ENCODE data around the gene VCAN.
A peak's percentile ranks its signal among the peaks of the same experiment; 100 is the strongest.

The VCAN gene

DNA sequence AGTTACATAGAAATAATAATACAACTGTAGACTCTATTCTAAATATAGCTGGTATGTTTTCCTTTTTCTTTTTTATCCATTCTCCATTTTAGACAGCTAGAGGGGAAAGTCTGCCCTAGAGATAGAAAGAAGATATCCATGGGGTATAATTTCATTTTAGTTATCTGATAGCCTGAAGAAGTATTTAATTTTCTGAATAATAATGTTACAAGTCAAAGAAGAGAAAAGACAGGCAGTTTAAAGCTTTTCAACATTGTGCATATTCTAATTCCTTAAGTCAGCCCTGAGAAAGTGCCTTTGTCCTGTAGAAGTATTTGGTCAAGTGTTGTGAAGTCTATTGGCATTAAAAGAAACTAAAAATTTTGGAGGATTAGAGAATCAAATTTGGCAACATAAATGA is 2.5 kb upstream of the VCAN start:
- DNase-seq, result no peak

DNA sequence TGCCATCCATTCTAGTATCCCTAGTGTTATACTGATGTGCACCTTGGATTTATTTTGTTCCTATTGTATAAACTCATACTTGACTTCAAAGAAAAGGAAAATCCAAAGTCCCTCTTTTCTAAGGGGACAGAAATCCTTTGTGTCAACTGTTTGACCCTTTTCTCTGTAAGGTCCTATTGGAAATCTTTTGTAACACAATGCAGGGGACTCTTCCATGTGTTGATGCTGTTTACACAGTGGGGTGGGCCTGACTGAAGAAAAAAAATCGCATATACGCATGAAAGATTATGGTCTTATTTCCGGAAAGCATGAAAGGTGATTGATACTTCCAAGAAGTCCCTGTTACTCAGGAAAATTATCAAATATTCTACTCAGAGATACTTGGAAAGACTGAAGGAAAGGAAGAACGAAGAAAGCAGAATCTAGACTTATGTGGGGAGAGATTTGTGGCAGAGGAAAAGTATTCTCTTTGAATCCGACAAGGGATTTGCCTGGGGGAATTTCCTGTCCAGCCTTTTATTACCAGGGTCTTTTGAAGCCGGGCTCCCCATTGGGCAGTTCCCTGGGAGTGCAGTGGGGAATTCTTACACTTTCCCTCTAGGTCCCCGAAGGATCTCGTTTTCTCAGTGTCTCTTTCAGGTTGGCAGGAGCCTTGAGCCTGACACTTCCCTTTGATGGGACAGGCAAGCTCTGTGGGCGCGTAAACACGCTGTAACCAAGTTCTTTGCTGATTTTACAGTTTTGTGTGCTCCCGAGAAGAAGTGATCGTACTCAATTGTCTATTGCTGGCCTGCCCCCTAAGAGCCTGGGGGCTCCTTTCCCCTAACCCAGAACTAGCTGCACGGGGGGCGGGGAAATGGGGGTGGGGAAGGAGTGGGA is 779 bp upstream of the VCAN start:
- DNase-seq, result no peak

GRCh38 chr5:83472213-83472507 is 616 bp downstream of the VCAN start:
- DNase-seq, result no peak

- no peak for DNase-seq
These were observed 1.2 kb downstream of the VCAN start for GRCh38 chr5:83472508-83473345.

- peak; percentile 37 for DNase-seq
These were observed 2.0 kb downstream of the VCAN start for GRCh38 chr5:83473346-83474160.

DNA sequence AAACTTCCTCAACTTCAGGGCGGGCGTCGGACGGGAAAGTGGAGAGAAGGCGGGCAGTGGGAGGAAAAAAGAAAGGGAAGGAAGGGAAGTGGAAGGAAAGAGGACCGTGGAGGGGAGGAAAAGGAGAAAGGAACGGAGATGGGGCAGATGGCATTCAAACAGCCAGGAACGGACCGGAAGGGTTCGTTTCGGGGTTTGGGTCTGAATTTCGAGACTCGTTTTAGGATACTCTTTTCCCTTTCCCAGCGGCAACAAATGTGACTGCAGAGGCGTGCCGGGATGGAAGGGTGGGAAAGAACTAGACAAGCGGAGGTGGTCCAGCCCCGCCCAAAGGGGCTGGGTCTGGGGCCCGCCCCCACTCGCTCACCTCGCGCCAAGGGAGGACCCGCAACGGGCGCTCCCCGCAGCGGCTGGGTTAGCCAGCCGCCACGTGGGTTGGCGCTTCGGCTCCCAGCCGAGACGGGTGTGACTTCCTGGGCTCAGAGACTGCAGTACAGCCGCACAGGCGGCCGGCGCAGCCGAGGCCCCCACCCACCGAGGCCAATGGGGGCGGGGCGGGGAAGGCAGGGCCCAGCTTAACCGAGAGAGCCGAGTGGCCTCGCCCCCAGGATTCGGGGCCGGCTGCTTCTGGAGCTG is 2.7 kb downstream of the VCAN start:
- DNase-seq, result peak; percentile 13

DNA sequence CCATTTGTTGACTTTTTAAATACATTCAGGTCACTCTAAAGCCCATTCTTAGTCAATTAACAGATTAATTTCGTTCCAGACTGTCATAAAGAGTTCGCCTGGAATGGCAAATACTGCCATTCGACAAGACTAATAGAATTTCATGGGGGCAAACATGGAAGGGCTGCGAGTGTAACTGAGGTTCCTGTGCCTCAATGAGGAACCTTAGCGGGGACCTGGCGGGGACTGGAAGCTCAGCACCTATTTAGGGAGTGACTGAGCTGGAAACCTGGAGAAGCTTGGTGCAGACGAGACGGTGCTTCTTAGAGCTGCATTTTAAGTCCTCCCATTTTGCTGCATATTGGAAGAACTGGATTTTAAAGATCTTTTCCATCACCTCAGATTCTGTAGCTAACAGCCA is 3.4 kb downstream of the VCAN start:
- no peak for DNase-seq

DNA sequence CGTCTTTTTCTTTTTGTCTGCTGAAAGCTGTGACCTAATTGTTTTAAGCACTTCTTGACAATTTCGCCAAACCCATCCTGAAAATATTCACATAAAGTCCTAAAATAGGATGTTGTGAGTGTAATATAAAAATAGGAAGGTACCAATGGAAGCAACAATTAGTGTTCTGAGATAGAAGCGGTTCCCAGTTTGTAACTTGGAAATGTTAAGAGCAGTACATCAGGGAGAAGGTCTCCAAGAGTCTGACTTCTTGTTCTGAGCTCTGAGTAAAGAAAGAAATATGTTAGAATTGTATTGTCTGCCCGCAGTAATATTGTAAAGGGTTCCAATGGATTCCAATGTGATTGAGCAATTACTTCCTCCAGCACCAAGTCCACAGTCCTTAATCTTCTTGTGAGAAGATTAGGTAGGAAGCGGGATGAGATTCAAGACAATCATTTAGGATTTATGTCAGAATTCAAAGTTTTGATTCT is 3.9 kb downstream of the VCAN start:
- no peak for DNase-seq

- DNase-seq, result no peak
These were observed 4.6 kb downstream of the VCAN start for GRCh38 chr5:83475935-83476814.

DNA sequence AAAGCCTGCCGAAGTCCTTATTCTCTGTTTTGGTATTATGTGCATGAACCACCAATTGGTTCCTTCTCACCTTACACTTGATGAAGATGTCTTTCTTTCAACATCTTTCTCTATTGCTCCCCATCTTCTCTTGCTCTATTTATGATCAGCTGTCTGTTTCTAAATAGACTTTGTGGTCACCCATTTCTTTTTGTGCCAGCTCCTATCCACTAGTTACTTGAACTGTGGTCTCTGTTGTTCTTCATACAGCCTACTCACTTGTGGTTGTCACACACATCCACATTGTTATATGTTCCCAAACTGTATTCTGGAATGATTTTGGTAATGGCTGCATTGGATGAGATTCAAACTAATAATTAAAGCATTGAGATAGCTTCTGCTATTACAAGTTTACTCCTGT is 11.4 kb downstream of the VCAN start:
- no peak for DNase-seq

DNA sequence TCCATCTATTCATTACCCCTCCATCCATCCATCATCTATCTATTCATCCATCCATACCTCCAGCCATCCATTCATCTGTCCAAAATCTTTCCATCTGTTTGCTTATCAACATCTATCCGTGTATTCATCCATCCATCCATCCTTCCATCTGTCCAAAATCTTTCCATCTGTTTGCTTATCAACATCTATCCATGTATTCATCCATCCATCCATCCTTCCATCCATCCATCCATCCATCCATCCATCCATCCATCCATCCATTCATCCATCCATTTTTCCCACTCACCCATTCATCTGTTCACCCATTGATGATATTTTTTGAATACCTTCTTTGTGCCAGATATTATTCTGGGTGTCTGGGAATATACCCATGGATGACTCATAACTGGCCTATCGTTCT is 12.8 kb downstream of the VCAN start:
- DNase-seq, result no peak

GRCh38 chr5:83485842-83486241 is 14.3 kb downstream of the VCAN start:
- DNase-seq, result no peak

GRCh38 chr5:83487155-83487554 is 15.6 kb downstream of the VCAN start:
- no peak for DNase-seq

DNA sequence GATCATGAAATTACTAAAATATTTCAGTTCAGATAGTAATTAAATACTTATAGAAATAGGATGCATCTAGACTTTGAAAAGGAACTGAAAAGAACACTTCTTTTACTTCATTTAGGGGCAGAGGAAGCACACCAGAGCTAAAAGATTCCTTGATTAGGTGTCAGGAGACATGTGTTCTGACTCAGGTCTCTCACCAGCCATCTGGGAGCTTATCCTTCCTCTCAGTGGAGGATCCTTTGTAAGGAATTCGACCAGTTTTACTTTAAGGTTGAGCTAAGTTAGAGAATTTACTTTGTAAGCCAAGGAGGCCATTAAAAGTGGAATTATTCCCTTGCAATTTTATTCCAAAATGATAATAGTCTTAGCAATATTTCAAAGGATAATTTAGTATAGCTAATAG is 16.7 kb downstream of the VCAN start:
- no peak for DNase-seq

DNA sequence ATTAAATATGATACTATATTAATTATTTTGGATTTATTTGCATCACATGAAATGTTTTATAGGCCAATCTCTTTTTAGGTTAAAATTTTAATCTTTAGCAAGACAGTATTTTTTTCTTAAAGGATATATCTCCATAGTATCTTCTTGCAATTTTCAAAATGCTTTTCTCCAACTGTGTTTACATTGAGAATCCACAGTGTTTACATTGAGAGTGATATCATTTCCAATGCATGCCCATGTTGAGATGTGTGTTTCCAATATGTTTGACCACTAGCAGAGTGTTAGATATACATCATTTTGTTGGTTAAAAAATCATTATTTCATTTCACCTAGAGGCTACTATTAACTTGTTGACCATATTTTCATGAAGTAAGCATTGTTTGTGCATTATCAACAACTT is 17.3 kb downstream of the VCAN start:
- DNase-seq, result no peak

GRCh38 chr5:83490203-83490602 is 18.7 kb downstream of the VCAN start:
- DNase-seq, result no peak

DNA sequence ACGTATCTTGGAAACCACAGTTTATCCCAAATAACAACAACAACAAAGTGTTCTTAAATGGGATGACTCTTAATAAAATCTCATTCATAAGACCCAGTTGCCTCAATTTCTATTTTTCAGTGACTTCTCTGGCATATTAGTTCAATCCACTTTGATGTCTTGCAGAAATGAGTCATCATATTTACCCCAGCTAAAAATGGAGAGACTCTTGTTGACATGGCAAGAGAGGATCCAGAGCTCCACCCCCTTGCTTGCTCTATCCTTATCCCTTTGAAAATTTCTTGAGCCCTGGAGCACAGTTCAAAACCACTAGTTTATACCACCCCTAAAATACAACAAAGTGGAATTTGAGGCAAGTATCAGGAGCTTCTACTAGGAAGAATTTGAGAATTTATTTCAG is 20.8 kb downstream of the VCAN start:
- no peak for DNase-seq

- DNase-seq, result no peak
These were observed 22.1 kb downstream of the VCAN start for GRCh38 chr5:83493644-83494043.

DNA sequence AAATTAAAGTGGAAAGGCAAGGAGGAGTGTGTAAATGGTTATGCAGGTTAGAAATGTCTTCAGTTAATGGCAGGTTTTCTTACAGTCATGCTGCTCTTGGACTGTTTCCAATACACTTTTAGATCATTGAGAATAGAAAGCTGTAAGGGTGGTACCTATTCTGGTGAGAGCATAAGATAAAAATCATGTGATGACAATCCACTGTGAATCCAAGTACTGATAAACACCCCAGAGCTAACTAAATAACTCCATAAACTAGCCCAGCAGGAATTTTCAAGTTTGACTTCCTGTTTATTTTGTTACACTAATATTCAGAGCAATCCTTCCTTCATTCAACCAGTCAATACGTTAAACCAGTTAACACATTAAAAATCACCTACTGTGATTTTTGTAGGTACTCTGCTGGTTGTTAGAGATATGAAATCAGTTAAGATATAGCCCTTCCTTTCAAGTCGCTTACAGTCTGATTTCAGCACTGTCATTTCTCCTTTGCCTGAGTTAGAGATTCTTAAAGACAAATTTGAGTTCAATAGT is 22.6 kb downstream of the VCAN start:
- DNase-seq, result no peak

DNA sequence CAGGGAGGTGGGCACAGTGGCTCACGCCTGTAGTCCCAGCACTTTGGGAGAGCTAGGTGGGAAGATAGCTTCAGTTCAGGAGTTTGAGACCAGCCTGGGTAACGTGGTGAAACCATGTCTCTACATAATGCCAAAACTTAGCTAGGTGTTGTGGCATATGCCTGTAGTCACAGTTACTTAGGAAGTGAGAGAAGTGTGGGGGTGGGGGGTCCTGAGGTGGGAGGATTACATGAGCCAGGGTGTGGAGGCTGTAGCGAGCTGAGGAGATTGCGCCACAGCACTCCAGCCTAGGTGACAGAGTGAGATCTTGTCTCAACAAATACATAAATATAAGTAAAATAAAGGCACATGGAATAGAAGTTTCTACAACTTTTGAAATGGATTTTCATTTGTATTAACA is 23.1 kb downstream of the VCAN start:
- no peak for DNase-seq

DNA sequence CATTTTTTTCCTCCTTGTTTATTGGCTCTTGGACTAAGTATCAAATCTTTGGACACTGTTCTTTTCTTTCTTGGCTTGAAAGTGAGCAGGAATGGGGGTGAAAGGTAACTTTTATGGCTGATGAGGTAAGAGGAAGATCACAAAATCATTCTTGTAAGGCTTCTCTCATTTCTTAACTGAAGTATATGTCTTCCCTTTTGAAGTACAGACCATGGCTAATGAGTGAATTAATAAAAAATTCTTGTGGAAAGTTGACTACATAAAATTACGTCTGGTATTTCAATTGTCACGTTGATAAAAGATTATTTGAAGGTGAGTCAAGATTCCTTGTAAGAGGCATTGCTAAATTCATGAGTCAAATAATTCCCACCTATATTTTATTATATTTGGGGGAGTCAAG is 25.1 kb downstream of the VCAN start:
- DNase-seq, result no peak

DNA sequence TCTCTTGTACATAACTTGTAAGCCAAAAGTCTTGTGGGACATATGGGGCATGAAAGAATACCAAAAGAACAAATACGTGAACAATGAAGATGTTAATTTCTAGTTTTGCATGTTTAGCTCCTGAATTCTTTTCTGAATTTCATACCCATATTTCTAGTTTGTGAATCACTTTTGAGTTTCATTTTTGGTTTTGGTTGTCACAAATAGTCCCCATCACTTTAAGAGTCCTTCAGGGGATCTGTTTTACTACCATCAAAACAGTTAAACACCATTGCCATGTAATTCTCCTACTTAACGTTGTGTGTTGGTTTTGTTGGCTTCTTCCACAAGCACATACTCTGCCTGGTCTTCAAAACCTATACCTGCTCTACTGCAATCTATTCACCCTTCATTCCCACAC is 27.0 kb downstream of the VCAN start:
- no peak for DNase-seq

All from CD4-positive, alpha-beta T cell treated with Interleukin-17A for 1 hour (primary cell).